GM12878 (cell line): ENCODE results near the gene INPP5D.

Experiments used
- BCL11A ChIP-seq: IDR thresholded peaks from 2 replicates; pipeline ENCODE4 v1.6.1; 2011; ENCODE audit warnings: low read depth, low read length
- IKZF2 ChIP-seq, 2 experiments: fragments of 450-650 bp; IDR thresholded peaks; 2 replicates each; pipeline ENCODE4 v1.6.1; 2017; ENCODE audit warnings: mild to moderate bottlenecking in 2 of 2, moderate library complexity in 2 of 2
- POLR2A ChIP-seq: IDR thresholded peaks from 2 replicates; pipeline ENCODE4 v1.6.1; 2011; ENCODE audit warnings: low read depth, mild to moderate bottlenecking, low read length
- POLR2AphosphoS5 ChIP-seq: IDR thresholded peaks from 2 replicates; pipeline ENCODE4 v1.6.1; 2011; ENCODE audit warnings: mild to moderate bottlenecking, low read length, inconsistent platforms
- TF ChIP-seq, protein P1 (sequence below): IDR thresholded peaks from 2 replicates; pipeline ENCODE4 v1.6.1; 2011; ENCODE audit warnings: borderline replicate concordance, low read depth, mild to moderate bottlenecking, moderate library complexity, mixed read lengths, low read length; ENCODE audit not compliant: insufficient read depth; ENCODE audit errors: extremely low read length
- TF ChIP-seq, protein P2 (sequence below), 3 experiments: IDR thresholded peaks in 2 of 3; conservative IDR thresholded peaks in 1 of 3; 2 replicates each; pipeline ENCODE4 v1.5.1; 2011; ENCODE audit warnings: low read depth in 3 of 3, low read length in 3 of 3, mild to moderate bottlenecking in 3 of 3, control low read depth in 2 of 3, moderate library complexity in 2 of 3, inconsistent platforms in 1 of 3, mixed read lengths in 1 of 3; ENCODE audit not compliant: control insufficient read depth in 2 of 3, insufficient read depth in 1 of 3; ENCODE audit errors: extremely low read depth in 1 of 3

DNA sequence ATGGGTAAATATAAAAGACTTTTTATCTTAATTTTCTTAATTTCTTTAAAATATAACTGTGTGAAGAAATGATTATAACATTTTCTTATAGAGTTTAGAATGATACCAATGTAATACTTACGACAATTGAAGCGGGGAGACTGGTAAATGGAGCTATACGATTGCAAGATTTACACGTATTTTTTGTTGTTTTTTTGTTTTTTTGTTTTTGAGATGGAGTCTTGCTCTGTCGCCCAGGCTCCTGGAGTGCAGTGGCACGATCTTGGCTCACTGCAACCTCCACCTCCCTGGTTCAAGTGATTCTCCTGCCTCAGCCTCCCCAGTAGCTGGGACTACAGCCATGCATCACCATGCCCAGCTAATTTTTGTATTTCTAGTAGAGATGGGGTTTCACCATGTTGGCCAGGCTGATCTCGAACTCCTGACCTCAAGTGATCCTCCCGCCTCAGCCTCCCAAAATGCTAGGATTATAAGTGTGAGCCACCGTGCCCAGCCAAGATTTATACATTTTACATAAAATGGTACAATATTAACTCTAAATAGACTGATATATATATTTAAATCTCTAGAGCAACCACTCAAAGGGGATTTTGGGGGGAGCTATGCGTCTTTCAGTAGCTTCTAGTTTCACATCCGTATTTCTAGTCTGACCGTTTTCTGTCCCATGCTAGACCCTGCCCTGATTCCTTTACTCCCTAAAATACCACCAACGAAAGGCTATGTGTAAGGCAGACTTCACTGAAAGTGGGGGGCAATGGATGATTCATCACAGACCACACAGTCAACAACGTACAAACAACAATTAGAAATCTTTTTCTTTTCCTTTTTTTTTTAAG is 163.1 kb downstream of the INPP5D start:
- TF ChIP-seq, protein P1, sequence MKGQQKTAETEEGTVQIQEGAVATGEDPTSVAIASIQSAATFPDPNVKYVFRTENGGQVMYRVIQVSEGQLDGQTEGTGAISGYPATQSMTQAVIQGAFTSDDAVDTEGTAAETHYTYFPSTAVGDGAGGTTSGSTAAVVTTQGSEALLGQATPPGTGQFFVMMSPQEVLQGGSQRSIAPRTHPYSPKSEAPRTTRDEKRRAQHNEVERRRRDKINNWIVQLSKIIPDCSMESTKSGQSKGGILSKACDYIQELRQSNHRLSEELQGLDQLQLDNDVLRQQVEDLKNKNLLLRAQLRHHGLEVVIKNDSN = no peak
- TF ChIP-seq, protein P2, sequence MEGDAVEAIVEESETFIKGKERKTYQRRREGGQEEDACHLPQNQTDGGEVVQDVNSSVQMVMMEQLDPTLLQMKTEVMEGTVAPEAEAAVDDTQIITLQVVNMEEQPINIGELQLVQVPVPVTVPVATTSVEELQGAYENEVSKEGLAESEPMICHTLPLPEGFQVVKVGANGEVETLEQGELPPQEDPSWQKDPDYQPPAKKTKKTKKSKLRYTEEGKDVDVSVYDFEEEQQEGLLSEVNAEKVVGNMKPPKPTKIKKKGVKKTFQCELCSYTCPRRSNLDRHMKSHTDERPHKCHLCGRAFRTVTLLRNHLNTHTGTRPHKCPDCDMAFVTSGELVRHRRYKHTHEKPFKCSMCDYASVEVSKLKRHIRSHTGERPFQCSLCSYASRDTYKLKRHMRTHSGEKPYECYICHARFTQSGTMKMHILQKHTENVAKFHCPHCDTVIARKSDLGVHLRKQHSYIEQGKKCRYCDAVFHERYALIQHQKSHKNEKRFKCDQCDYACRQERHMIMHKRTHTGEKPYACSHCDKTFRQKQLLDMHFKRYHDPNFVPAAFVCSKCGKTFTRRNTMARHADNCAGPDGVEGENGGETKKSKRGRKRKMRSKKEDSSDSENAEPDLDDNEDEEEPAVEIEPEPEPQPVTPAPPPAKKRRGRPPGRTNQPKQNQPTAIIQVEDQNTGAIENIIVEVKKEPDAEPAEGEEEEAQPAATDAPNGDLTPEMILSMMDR (IDR thresholded peaks at IDR 0.05 in 2 of 3, conservative IDR thresholded peaks at IDR 0.05 in 1 of 3; ENCODE audit: control insufficient read depth in 2 of 3, extremely low read depth in 1 of 3, insufficient read depth in 1 of 3, low read depth in 3 of 3, low read length in 3 of 3) = no peak
- TF ChIP-seq BCL11A (no peak), IKZF2 (IDR thresholded peaks at IDR 0.05) (peak; percentile 86 to 89), POLR2A (no peak), POLR2AphosphoS5 (no peak)
